Activated CD4-positive, alpha-beta T cell treated with anti-CD3 and anti-CD28 coated beads for 1 hour (primary cell): ENCODE measurements around the gene PIP5KL1.
A peak's percentile ranks its signal among the peaks of the same experiment; 100 is the strongest.

Experiments used
- DNase-seq: peaks from one replicate; pipeline ENCODE4 v3.0.0-alpha.2; 2020

PIP5KL1 gene

GRCh38 chr9:127947841-127948710 is 17.5 kb upstream of the PIP5KL1 start:
- no peak for DNase-seq

- DNase-seq = no peak
Measured at GRCh38 chr9:127946728-127947127, 16.2 kb upstream of the PIP5KL1 start.

GRCh38 chr9:127945942-127946341 is 15.4 kb upstream of the PIP5KL1 start:
- DNase-seq = no peak

- no peak for DNase-seq
Measured at GRCh38 chr9:127945338-127945737, 14.8 kb upstream of the PIP5KL1 start.

GRCh38 chr9:127944586-127945218 is 14.1 kb upstream of the PIP5KL1 start:
- DNase-seq = no peak

- peak; percentile 66 for DNase-seq
Measured at GRCh38 chr9:127943731-127944144, 13.2 kb upstream of the PIP5KL1 start.

- DNase-seq = no peak
Measured at GRCh38 chr9:127943011-127943662, 12.6 kb upstream of the PIP5KL1 start.

- DNase-seq = no peak
Measured at GRCh38 chr9:127942216-127943010, 11.8 kb upstream of the PIP5KL1 start.

- no peak for DNase-seq
Measured at GRCh38 chr9:127941961-127942215, 11.3 kb upstream of the PIP5KL1 start.

- no peak for DNase-seq
Measured at GRCh38 chr9:127941062-127941960, 10.7 kb upstream of the PIP5KL1 start.

- DNase-seq = no peak
Measured at GRCh38 chr9:127940593-127940992, 10.0 kb upstream of the PIP5KL1 start.

GRCh38 chr9:127938298-127938690 is 7.7 kb upstream of the PIP5KL1 start:
- DNase-seq = no peak

GRCh38 chr9:127937388-127938297 is 7.1 kb upstream of the PIP5KL1 start, which contains the start of gene DPM2:
Gene DPM2, minus strand, starts transcription at chr9:127937854. Its CDS starts 34 bp downstream, at chr9:127937820.
- DNase-seq = peak; percentile 78

GRCh38 chr9:127937056-127937387 is 6.4 kb upstream of the PIP5KL1 start:
- DNase-seq = no peak

- DNase-seq = no peak
Measured at GRCh38 chr9:127936347-127936852, 5.8 kb upstream of the PIP5KL1 start.

GRCh38 chr9:127935765-127936221 is 5.2 kb upstream of the PIP5KL1 start:
- DNase-seq = no peak

GRCh38 chr9:127934986-127935385 is 4.4 kb upstream of the PIP5KL1 start:
- no peak for DNase-seq

GRCh38 chr9:127934248-127934647 is 3.7 kb upstream of the PIP5KL1 start:
- DNase-seq = no peak

- DNase-seq = no peak
Measured at GRCh38 chr9:127931092-127931881, 710 bp upstream of the PIP5KL1 start.

- DNase-seq = no peak
Measured at GRCh38 chr9:127929625-127929979, 975 bp downstream of the PIP5KL1 start.
